GM23248 (cell line): ENCODE data around the gene NMT2. TPM values are rescaled to one million over a fixed set of nuclear protein-coding genes. Genes with fewer than 3 reads are reported as not detected.

ENCODE experiments used
- DNase-seq: peaks from one replicate; pipeline ENCODE4 v3.0.0-alpha.2; 2015
- H2AFZ ChIP-seq: fragments of 200-600 bp; sonication (generic); 2 replicates; pipeline ENCODE4 v1.6.1; 2016; ENCODE audit warnings: antibody characterized with exemption
- H3F3A ChIP-seq: fragments of 200-600 bp; sonication (generic); 2 replicates; pipeline ENCODE4 v1.6.1; 2016; ENCODE audit warnings: mild to moderate bottlenecking, antibody characterized with exemption, mixed run types; ENCODE audit not compliant: insufficient read depth
- H3K27ac ChIP-seq: fragments of 200-600 bp; sonication (generic); 2 replicates; pipeline ENCODE4 v1.5.1; 2016; ENCODE audit warnings: mild to moderate bottlenecking
- H3K27me3 ChIP-seq: fragments of 200-600 bp; sonication (generic); replicated peaks from 2 replicates; pipeline ENCODE4 v1.6.1; 2016; ENCODE audit warnings: mild to moderate bottlenecking; ENCODE audit not compliant: insufficient read depth
- H3K36me3 ChIP-seq: fragments of 200-600 bp; sonication (generic); 2 replicates; pipeline ENCODE4 v1.6.1; 2016; ENCODE audit warnings: low read depth, mild to moderate bottlenecking
- H3K4me1 ChIP-seq: fragments of 200-600 bp; sonication (generic); 2 replicates; pipeline ENCODE4 v1.6.1; 2016; ENCODE audit warnings: mild to moderate bottlenecking; ENCODE audit not compliant: insufficient read depth
- H3K4me2 ChIP-seq: fragments of 200-600 bp; sonication (generic); one replicate; pipeline ENCODE4 v1.6.1; 2016; ENCODE audit warnings: mild to moderate bottlenecking; ENCODE audit not compliant: unreplicated experiment
- H3K4me3 ChIP-seq: fragments of 200-600 bp; sonication (generic); 2 replicates; pipeline ENCODE4 v1.5.1; 2016; ENCODE audit warnings: mild to moderate bottlenecking
- H3K79me2 ChIP-seq: fragments of 200-600 bp; sonication (generic); 2 replicates; pipeline ENCODE4 v1.6.1; 2016; ENCODE audit warnings: mild to moderate bottlenecking; ENCODE audit not compliant: insufficient read depth
- H3K9ac ChIP-seq: fragments of 200-600 bp; sonication (generic); 2 replicates; pipeline ENCODE4 v1.6.1; 2016; ENCODE audit warnings: mild to moderate bottlenecking
- H3K9me2 ChIP-seq: fragments of 200-600 bp; sonication (generic); 2 replicates; pipeline ENCODE4 v1.6.1; 2016; ENCODE audit warnings: mixed run types, mild to moderate bottlenecking, moderate library complexity; ENCODE audit not compliant: insufficient read depth
- H3K9me3 ChIP-seq: fragments of 200-600 bp; sonication (generic); one replicate; pipeline ENCODE4 v1.6.1; 2017; ENCODE audit warnings: low read depth
- H4K20me1 ChIP-seq: fragments of 200-600 bp; sonication (generic); 2 replicates; pipeline ENCODE4 v1.6.0; 2016; ENCODE audit not compliant: insufficient read depth
- EZH2 ChIP-seq: fragments of 200-600 bp; sonication (generic); IDR thresholded peaks from 2 replicates; pipeline ENCODE4 v1.6.1; 2018; ENCODE audit warnings: antibody characterized with exemption, mild to moderate bottlenecking; ENCODE audit not compliant: insufficient read depth, poor library complexity, severe bottlenecking
- EZH2phosphoT487 ChIP-seq: fragments of 200-600 bp; sonication (generic); IDR thresholded peaks from 2 replicates; pipeline ENCODE4 v1.6.1; 2018; ENCODE audit warnings: antibody characterized with exemption, moderate library complexity, mild to moderate bottlenecking, low read depth; ENCODE audit not compliant: insufficient read depth
- WGBS, 2 experiments: methylation state at CpG; one replicate each; pipeline ENCODE4 v1.1.6; 2015 to 2017; ENCODE audit warnings: low lambda C conversion rate in 2 of 2, low coverage in 1 of 2; ENCODE audit errors: missing lambda C conversion rate in 2 of 2; 5-methylcytosine and 5-hydroxymethylcytosine counted together
- in situ Hi-C: fragments of 300-500 bp; cut with MboI; formaldehyde crosslinking; loops from 2 replicates; pipeline ENCODE4 v1.15.0; 2020
- polyA plus RNA-seq: library from polyadenylated mRNA; unstranded; fragments of >200 nt; fragmentation: Nextera tagmentation; extraction: Ambion mirVana; gene quantifications from 2 replicates; pipeline ENCODE4 v1.2.1, GENCODE V29; 2016
- small RNA-seq: library from RNA; depleted of rRNA; stranded (forward); fragments of <200 nt; gene quantifications from one replicate; pipeline ENCODE3, GENCODE V24; 2014; ENCODE audit warnings: low read depth, low replicate concordance
- total RNA-seq: library from RNA; depleted of rRNA; stranded (reverse); fragments of >200 nt; shearing (Covaris generic); gene quantifications from 2 replicates; pipeline ENCODE4 v1.2.3, GENCODE V29; 2014; rRNA removed

The NMT2 gene
- total and polyA plus RNA-seq, 2 experiments from 2014 or later: 26.3 to 35.9 TPM

DNA sequence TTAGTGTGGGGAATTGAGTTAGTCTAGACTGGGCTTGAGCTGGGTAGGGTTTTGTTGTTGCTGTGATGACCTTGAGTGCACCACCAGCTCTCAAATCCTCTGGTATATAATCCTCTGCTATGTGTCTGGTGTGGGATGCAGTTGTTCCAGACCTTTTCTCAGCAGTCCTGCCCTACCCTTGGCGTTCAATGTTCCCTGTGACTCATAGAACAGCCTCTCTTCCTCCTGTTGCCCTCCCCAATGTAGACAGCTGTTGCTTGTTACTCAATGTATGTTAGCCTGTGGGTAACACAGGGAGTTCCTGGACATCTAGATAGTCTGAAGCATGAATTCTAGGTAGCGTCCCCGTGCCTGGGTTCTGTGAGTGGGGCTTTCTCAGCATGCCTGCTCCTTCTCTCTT is 99.7 kb downstream of the NMT2 start:
- TF ChIP-seq EZH2 (no peak), EZH2phosphoT487 (no peak)
- H3K27ac ChIP-seq: no peak overlapping the region
- no peaks in the 10 kb centered on the region for H3F3A ChIP-seq
- no peak overlapping the region for H3K9ac ChIP-seq
- 21 to 42% methylated on average over 3 of the region's 3 CpGs for WGBS, 2 experiments
- no peaks in the 10 kb centered on the region for H3K4me1 ChIP-seq
- in situ Hi-C loops: no loop called here
- H3K27me3 ChIP-seq: no peaks in the 10 kb centered on the region
- no peak overlapping the region for H3K4me3 ChIP-seq
- no peaks in the 10 kb centered on the region for H3K9me3 ChIP-seq
- DNase-seq: peak; percentile 62
- no peaks in the 10 kb centered on the region for H3K79me2 ChIP-seq
- H3K4me2 ChIP-seq: no peak overlapping the region
- no peak overlapping the region for H2AFZ ChIP-seq
- no peaks in the 10 kb centered on the region for H4K20me1 ChIP-seq
- H3K36me3 ChIP-seq: no peaks in the 10 kb centered on the region
- H3K9me2 ChIP-seq: no peaks in the 10 kb centered on the region

DNA sequence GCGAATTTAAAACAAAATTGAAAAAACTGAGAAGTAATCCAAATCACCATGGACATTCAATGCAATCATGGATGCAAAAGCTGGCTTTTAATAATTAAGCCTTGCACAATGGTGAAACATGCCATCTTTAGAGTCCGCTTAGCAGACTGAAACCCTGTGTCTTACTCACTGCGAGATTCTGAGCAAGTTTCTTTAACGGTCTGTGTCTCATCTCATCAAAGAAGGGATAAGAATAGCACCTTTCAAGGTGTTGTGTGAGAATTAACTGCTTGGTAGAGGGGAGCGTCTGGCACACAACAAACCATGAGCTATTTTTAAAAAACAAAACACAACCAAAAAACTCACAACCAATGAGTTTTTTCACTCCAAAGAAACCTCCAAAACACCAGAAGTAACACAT is 101.3 kb downstream of the NMT2 start:
- WGBS, 2 experiments: 72 to 76% methylated on average over 5 of the region's 5 CpGs
- H3K36me3 ChIP-seq: no peaks in the 10 kb centered on the region
- TF ChIP-seq EZH2: no peak
- TF ChIP-seq EZH2phosphoT487: no peak

DNA sequence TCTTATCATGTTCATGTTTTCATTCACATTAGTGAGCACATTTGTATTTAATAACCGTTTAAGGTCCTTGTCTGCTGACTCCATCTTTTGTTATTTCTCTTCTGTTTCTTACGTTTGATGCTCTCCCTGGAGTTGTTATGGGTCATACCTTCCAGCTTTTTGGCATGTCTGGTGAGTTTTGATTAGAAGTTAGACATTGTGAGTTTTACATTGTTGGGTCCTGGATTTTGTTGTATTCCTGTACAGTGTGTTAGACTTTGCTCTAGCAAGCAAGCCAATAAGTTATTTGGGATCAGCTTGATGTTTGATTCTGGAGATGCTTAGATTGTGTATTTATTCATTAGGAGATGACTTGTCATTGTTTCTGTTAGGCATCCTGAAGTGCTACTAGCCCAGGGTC is 107.9 kb downstream of the NMT2 start:
- Histone ChIP-seq H3K4me3 (no peak overlapping the region), H3K4me1 (no peaks in the 10 kb centered on the region), H3K9me3 (no peaks in the 10 kb centered on the region), H3K27me3 (0 out of 2 replicates have a peak, but pooled peaks cover 4% of the 10 kb centered on the region), H3K79me2 (no peaks in the 10 kb centered on the region), H3K9ac (no peak overlapping the region), H3F3A (no peaks in the 10 kb centered on the region), H3K4me2 (no peak overlapping the region), H4K20me1 (no peaks in the 10 kb centered on the region), H2AFZ (no peak overlapping the region), H3K9me2 (no peaks in the 10 kb centered on the region), H3K36me3 (no peaks in the 10 kb centered on the region), H3K27ac (no peak overlapping the region)
- in situ Hi-C loops: no loop called here
- 49 to 54% methylated on average over 2 of the region's 2 CpGs for WGBS, 2 experiments
- TF ChIP-seq EZH2phosphoT487 (no peak), EZH2 (no peak)
- DNase-seq: no peak

More for the DNA sequence above, 101.3 kb downstream of the NMT2 start:
- H3F3A ChIP-seq: no peaks in the 10 kb centered on the region
- no peaks in the 10 kb centered on the region for H4K20me1 ChIP-seq
- no peak overlapping the region for H2AFZ ChIP-seq
- no peak overlapping the region for H3K4me3 ChIP-seq
- H3K4me2 ChIP-seq: no peak overlapping the region
- H3K79me2 ChIP-seq: no peaks in the 10 kb centered on the region
- H3K9me2 ChIP-seq: no peaks in the 10 kb centered on the region
- no peaks in the 10 kb centered on the region for H3K9me3 ChIP-seq
- in situ Hi-C loops: no loop called here
- H3K27me3 ChIP-seq: no peaks in the 10 kb centered on the region
- no peaks in the 10 kb centered on the region for H3K4me1 ChIP-seq
- H3K9ac ChIP-seq: no peak overlapping the region
- DNase-seq: no peak
- H3K27ac ChIP-seq: no peak overlapping the region

DNA sequence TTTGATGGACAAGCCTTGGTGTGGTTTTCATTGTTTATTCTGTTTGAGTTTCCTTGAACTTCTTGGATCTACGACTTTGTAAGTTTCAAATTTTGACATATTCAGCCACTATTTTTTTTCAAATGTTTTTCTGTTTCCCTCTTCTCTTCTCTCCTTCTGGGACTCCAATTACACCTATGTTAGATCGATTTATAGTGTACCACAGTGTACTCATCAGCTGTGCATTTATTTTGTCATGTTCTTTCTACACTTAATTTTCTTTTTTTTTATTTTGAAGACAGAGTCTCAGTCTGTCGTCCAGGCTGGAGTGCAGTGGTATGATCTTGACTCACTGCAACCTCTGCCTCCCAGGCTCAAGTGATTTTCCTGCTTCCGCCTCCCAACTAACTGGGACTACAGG is 108.6 kb downstream of the NMT2 start:
- Histone ChIP-seq H3K4me1 (no peaks in the 10 kb centered on the region), H4K20me1 (no peaks in the 10 kb centered on the region), H3K9ac (no peak overlapping the region), H3K4me2 (no peak overlapping the region), H3K9me3 (no peaks in the 10 kb centered on the region), H3K4me3 (no peak overlapping the region), H3K9me2 (no peaks in the 10 kb centered on the region), H3K36me3 (no peaks in the 10 kb centered on the region), H3K27ac (no peak overlapping the region), H3K27me3 (0 out of 2 replicates have a peak, but pooled peaks cover 4% of the 10 kb centered on the region), H3K79me2 (no peaks in the 10 kb centered on the region), H2AFZ (no peak overlapping the region), H3F3A (no peaks in the 10 kb centered on the region)
- no peak for DNase-seq
- TF ChIP-seq EZH2phosphoT487: no peak
- TF ChIP-seq EZH2: no peak
- WGBS, 2 experiments: 33 to 49% methylated on average over 4 of the region's 4 CpGs
- in situ Hi-C loops: no loop called here

DNA sequence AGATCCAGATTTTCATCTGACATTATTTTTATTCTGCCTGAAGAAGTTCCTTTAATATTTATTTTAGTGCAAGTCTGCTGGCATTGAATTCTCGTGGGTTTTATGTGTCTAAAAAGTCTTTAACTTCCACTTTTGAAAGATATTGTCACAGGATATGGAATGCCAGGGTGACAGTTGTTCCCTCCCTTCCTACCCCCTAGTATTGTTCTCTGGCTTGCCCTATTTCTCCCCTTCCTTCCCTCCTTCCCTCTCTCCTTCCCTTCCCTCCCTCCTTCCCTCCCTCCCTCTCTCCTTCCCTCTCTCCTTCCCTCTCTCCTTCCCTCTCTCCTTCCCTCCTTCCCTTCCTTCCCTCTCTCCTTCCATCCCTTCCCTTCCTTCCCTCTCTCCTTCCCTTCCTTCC is 109.8 kb downstream of the NMT2 start:
- in situ Hi-C loops: no loop called here
- Histone ChIP-seq H3K4me1 (no peaks in the 10 kb centered on the region), H2AFZ (no peak overlapping the region), H3F3A (no peaks in the 10 kb centered on the region), H3K27ac (no peak overlapping the region), H4K20me1 (no peaks in the 10 kb centered on the region), H3K36me3 (no peaks in the 10 kb centered on the region), H3K4me3 (no peak overlapping the region), H3K9me3 (no peaks in the 10 kb centered on the region), H3K79me2 (no peaks in the 10 kb centered on the region), H3K4me2 (no peak overlapping the region), H3K9me2 (no peaks in the 10 kb centered on the region), H3K27me3 (0 out of 2 replicates have a peak, but pooled peaks cover 4% of the 10 kb centered on the region), H3K9ac (no peak overlapping the region)
- WGBS, 2 experiments: 4 to 9% methylated on average over 1 of the region's 1 CpG
- TF ChIP-seq EZH2phosphoT487 (no peak), EZH2 (no peak)
- no peak for DNase-seq

Small RNAs within 50 kb of the gene (small RNA-seq; reads per million reads assigned to genes)
- gene AL590365.1: not detected

Other genes with a start within 250 kb of the NMT2 start
- gene DCLRE1C, start 214.6 kb downstream of the NMT2 start, total RNA-seq: 7.5 and 8.2 TPM in 2 replicates
- 9.8 and 11.3 TPM in 2 replicates for gene DCLRE1C, start 214.6 kb downstream of the NMT2 start, polyA plus RNA-seq
- gene MEIG1, start 209.3 kb downstream of the NMT2 start, total RNA-seq: not detected in 2 replicates
- 0.33 and 0.43 TPM in 2 replicates for gene MEIG1, start 209.3 kb downstream of the NMT2 start, polyA plus RNA-seq
- gene OLAH, start 124.8 kb downstream of the NMT2 start, total RNA-seq: not detected in 2 replicates
- gene OLAH, start 124.8 kb downstream of the NMT2 start, polyA plus RNA-seq: not detected in 2 replicates
- 0.11 and 0.13 TPM in 2 replicates for gene ACBD7, start 79.9 kb downstream of the NMT2 start, total RNA-seq
- not detected in 2 replicates for gene ACBD7, start 79.9 kb downstream of the NMT2 start, polyA plus RNA-seq
- 8.0 and 8.9 TPM in 2 replicates for gene RPP38, start 71.3 kb downstream of the NMT2 start, total RNA-seq
- 19.0 and 22.1 TPM in 2 replicates for gene RPP38, start 71.3 kb downstream of the NMT2 start, polyA plus RNA-seq
- gene FAM171A1, start 202.6 kb upstream of the NMT2 start, total RNA-seq: 23.5 and 25.2 TPM in 2 replicates
- 11.2 and 11.4 TPM in 2 replicates for gene FAM171A1, start 202.6 kb upstream of the NMT2 start, polyA plus RNA-seq